OCI-LY3 (cell line): ENCODE results near the gene MRPL55.

ENCODE experiments used
- H2AFZ ChIP-seq: fragments of 200-600, 300-600 bp; shearing (Covaris generic); 2 replicates; pipeline ENCODE4 v1.6.0; 2014; ENCODE audit warnings: antibody characterized with exemption, low read depth, low read length
- H3K27ac ChIP-seq: fragments of 200-600, 300-600 bp; sonication (generic); 2 replicates; pipeline ENCODE4 v1.5.1; 2014; ENCODE audit warnings: mild to moderate bottlenecking, low read length, moderate library complexity, mixed read lengths
- H3K27me3 ChIP-seq: fragments of 200-600, 300-600 bp; sonication (generic); 2 replicates; pipeline ENCODE4 v1.6.1; 2014; ENCODE audit warnings: low read depth, low read length, mixed read lengths
- H3K36me3 ChIP-seq: fragments of 200-600, 300-600 bp; sonication (generic); replicated peaks from 2 replicates; pipeline ENCODE3; 2014; ENCODE audit warnings: low read depth, low read length, mixed read lengths
- H3K4me1 ChIP-seq: fragments of 300-600, 200-600 bp; sonication (generic); 2 replicates; pipeline ENCODE4 v1.6.1; 2014; ENCODE audit warnings: low read length, mixed read lengths
- H3K4me2 ChIP-seq: fragments of 200-600, 300-600 bp; sonication (generic); 2 replicates; pipeline ENCODE4 v1.6.1; 2014; ENCODE audit warnings: low read length, mixed read lengths
- H3K4me3 ChIP-seq: fragments of 300-600, 200-600 bp; sonication (generic); 2 replicates; pipeline ENCODE4 v1.5.1; 2014; ENCODE audit warnings: antibody characterized with exemption, mild to moderate bottlenecking, low read length, moderate library complexity
- H3K79me2 ChIP-seq: fragments of 300-600, 200-600 bp; shearing (Covaris generic); 2 replicates; pipeline ENCODE4 v1.6.1; 2014; ENCODE audit warnings: mild to moderate bottlenecking, low read length, mixed read lengths
- H3K9ac ChIP-seq: fragments of 300-600, 200-600 bp; shearing (Covaris generic); 2 replicates; pipeline ENCODE4 v1.6.0; 2014; ENCODE audit warnings: mild to moderate bottlenecking, low read length, moderate library complexity
- H3K9me3 ChIP-seq: fragments of 200-600, 300-600 bp; shearing (Covaris generic); 2 replicates; pipeline ENCODE4 v1.6.1; 2014; ENCODE audit warnings: low read length, mixed read lengths; ENCODE audit not compliant: insufficient read depth
- H4K20me1 ChIP-seq: fragments of 200-600, 300-600 bp; sonication (generic); 2 replicates; pipeline ENCODE4 v1.6.1; 2016; ENCODE audit warnings: low read length, mixed read lengths; ENCODE audit not compliant: insufficient read depth
- EZH2phosphoT487 ChIP-seq: fragments of 200-600 bp; shearing (Covaris generic); IDR thresholded peaks from 2 replicates; pipeline ENCODE4 v1.6.1; 2018; ENCODE audit warnings: antibody characterized with exemption, mixed run types, low read depth
- TF ChIP-seq, protein P1 (sequence below): fragments of 200-600, 300-600 bp; sonication (generic); IDR thresholded peaks from 2 replicates; pipeline ENCODE4 v1.5.1; 2014; ENCODE audit warnings: antibody characterized with exemption, low read length, low read depth

Gene MRPL55

GRCh38 chr1:228102791-228103620 lies 6.1 kb downstream of the MRPL55 start, which contains the start of gene C1orf35:
Gene C1orf35, minus strand, starts transcription at chr1:228103325. Its CDS starts 98 bp downstream, at chr1:228103227.
- Histone ChIP-seq H3K27ac (peak within 1 kb of the TSS; percentile 40), H3K79me2 (peaks cover 49% of the 10 kb centered on the region), H3K9ac (peak within 1 kb of the TSS; percentile 80), H3K4me3 (peak within 1 kb of the TSS; percentile 87), H3K27me3 (no peaks in the 10 kb centered on the region), H3K36me3 (peaks cover 39% of the 10 kb centered on the region), H3K9me3 (no peaks in the 10 kb centered on the region), H2AFZ (peak within 1 kb of the TSS; percentile 85), H3K4me1 (peaks cover 19% of the 10 kb centered on the region), H4K20me1 (peaks cover 30% of the 10 kb centered on the region), H3K4me2 (peak within 1 kb of the TSS; percentile 80)
- no peak for TF ChIP-seq EZH2phosphoT487
- TF ChIP-seq, protein P1, sequence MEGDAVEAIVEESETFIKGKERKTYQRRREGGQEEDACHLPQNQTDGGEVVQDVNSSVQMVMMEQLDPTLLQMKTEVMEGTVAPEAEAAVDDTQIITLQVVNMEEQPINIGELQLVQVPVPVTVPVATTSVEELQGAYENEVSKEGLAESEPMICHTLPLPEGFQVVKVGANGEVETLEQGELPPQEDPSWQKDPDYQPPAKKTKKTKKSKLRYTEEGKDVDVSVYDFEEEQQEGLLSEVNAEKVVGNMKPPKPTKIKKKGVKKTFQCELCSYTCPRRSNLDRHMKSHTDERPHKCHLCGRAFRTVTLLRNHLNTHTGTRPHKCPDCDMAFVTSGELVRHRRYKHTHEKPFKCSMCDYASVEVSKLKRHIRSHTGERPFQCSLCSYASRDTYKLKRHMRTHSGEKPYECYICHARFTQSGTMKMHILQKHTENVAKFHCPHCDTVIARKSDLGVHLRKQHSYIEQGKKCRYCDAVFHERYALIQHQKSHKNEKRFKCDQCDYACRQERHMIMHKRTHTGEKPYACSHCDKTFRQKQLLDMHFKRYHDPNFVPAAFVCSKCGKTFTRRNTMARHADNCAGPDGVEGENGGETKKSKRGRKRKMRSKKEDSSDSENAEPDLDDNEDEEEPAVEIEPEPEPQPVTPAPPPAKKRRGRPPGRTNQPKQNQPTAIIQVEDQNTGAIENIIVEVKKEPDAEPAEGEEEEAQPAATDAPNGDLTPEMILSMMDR = no peak

GRCh38 chr1:228101994-228102790 lies 6.9 kb downstream of the MRPL55 start:
- Histone ChIP-seq H4K20me1 (peaks cover 38% of the 10 kb centered on the region), H3K9me3 (no peaks in the 10 kb centered on the region), H3K4me1 (peaks cover 17% of the 10 kb centered on the region), H3K4me2 (peak overlapping the region; percentile 80), H3K9ac (peak overlapping the region; percentile 80), H3K36me3 (peaks cover 40% of the 10 kb centered on the region), H3K27ac (peak overlapping the region; percentile 0; the same call in 1 of the 2 replicates), H2AFZ (no peak overlapping the region), H3K27me3 (no peaks in the 10 kb centered on the region), H3K4me3 (peak overlapping the region; percentile 87), H3K79me2 (peaks cover 50% of the 10 kb centered on the region)
- no peak for TF ChIP-seq EZH2phosphoT487
- TF ChIP-seq, protein P1 = peak; percentile 36

- H3K36me3 ChIP-seq = peaks cover 43% of the 10 kb centered on the region
- peak overlapping the region; percentile 0; the same call in 1 of the 2 replicates for H3K27ac ChIP-seq
- H3K27me3 ChIP-seq = no peaks in the 10 kb centered on the region
- peaks cover 56% of the 10 kb centered on the region for H3K79me2 ChIP-seq
- peaks cover 44% of the 10 kb centered on the region for H4K20me1 ChIP-seq
- peaks cover 17% of the 10 kb centered on the region for H3K4me1 ChIP-seq
- H2AFZ ChIP-seq = no peak overlapping the region
- H3K9ac ChIP-seq = peak overlapping the region; percentile 80
- H3K4me2 ChIP-seq = peak overlapping the region; percentile 80
- H3K4me3 ChIP-seq = peak overlapping the region; percentile 87
- TF ChIP-seq, protein P1 = no peak
- TF ChIP-seq EZH2phosphoT487 = no peak
- no peaks in the 10 kb centered on the region for H3K9me3 ChIP-seq
Measured at GRCh38 chr1:228101614-228101993, 7.5 kb downstream of the MRPL55 start.
